ENCODE measurements around the gene HOPX. TPM values are rescaled to one million over a fixed set of nuclear protein-coding genes. Genes with fewer than 3 reads are reported as not detected.

HOPX gene
- total and polyA plus RNA-seq, 2 of the 4 experiments (the other 2 are of a cell fraction): 1.3 to 1.7 TPM

GRCh38 chr4:56677711-56678110 is 3.4 kb downstream of the HOPX start:
- 0 out of 2 replicates have a peak, but pooled peaks cover 3% of the 10 kb centered on the region for H3K9me1 ChIP-seq (ENCODE audit: insufficient read depth, low read length)
- H4K91ac ChIP-seq (ENCODE audit: insufficient read depth, low read depth, low read length): no peak overlapping the region
- no TSS peak for BruUV-seq (replicated peaks)
- no peak for ATAC-seq (ENCODE audit: low read depth)
- intact Hi-C loops (cut with micrococcal nuclease): no loop called here
- H2BK5ac ChIP-seq (ENCODE audit: low read depth, low read length, poor library complexity, severe bottlenecking): no peak overlapping the region
- H4K8ac ChIP-seq (ENCODE audit: low read depth in 2 of 2, low read length in 2 of 2): no peak overlapping the region
- H3K79me1 ChIP-seq (ENCODE audit: low read depth in 1 of 2, low read length in 2 of 2): no peaks in the 10 kb centered on the region
- no peak overlapping the region for H3K4me2 ChIP-seq (ENCODE audit: low read depth, low read length)
- H3K56ac ChIP-seq (ENCODE audit: extremely low read depth, insufficient read depth, low read length): no peak overlapping the region
- H2BK20ac ChIP-seq (ENCODE audit: low read depth, low read length): no peak overlapping the region
- ChIA-PET CTCF (no interaction called here), POLR2A (ENCODE audit: unreplicated experiment) (no interaction called here)
- H3K36me3 ChIP-seq (ENCODE audit: control insufficient read depth, insufficient read depth, low read length): no peaks in the 10 kb centered on the region
- WGBS, 2 experiments (ENCODE audit: extremely low coverage in 2 of 2, insufficient read length in 1 of 2): 80% methylated on average over 1 of the region's 4 CpGs; no CpG with 5 or more reads in 1 of the 2 experiments
- no peak overlapping the region for H2AFZ ChIP-seq (replicated peaks; ENCODE audit: low read length, poor library complexity)
- no peak overlapping the region for H3K4me3 ChIP-seq (ENCODE audit: insufficient read depth, low read depth, low read length)
- H2BK15ac ChIP-seq (ENCODE audit: low read depth, low read length): no peak overlapping the region
- H4K20me1 ChIP-seq (ENCODE audit: insufficient read depth, low read length): no peaks in the 10 kb centered on the region
- H3K14ac ChIP-seq (replicated peaks; ENCODE audit: low read depth, low read length): no peak overlapping the region
- H3K4ac ChIP-seq (ENCODE audit: low read depth, low read length): no peak overlapping the region
- TF ChIP-seq POLR2A (IDR thresholded peaks at IDR 0.05; ENCODE audit: low read depth, low read length) (no peak), CEBPB (IDR thresholded peaks at IDR 0.05; ENCODE audit: low read depth, low read length) (no peak), RFX5 (IDR thresholded peaks at IDR 0.05; ENCODE audit: low read depth, low read length) (no peak), FOS (IDR thresholded peaks at IDR 0.05; ENCODE audit: low read depth, low read length) (no peak), BHLHE40 (IDR thresholded peaks at IDR 0.05; ENCODE audit: low read depth, low read length) (no peak), CHD1 (IDR thresholded peaks at IDR 0.05; ENCODE audit: low read depth, low read length) (no peak), ELK1 (IDR thresholded peaks at IDR 0.05; ENCODE audit: borderline replicate concordance, low read depth, low read length) (no peak), NFE2L2 (IDR thresholded peaks at IDR 0.05; ENCODE audit: low read depth, low read length) (no peak), MAZ (IDR thresholded peaks at IDR 0.05; ENCODE audit: borderline replicate concordance, low read depth, low read length) (no peak), MAFK (IDR thresholded peaks at IDR 0.05; ENCODE audit: low read depth, low read length) (no peak), USF2 (IDR thresholded peaks at IDR 0.05; ENCODE audit: low read depth, low read length) (no peak)
- TF ChIP-seq, protein P1, sequence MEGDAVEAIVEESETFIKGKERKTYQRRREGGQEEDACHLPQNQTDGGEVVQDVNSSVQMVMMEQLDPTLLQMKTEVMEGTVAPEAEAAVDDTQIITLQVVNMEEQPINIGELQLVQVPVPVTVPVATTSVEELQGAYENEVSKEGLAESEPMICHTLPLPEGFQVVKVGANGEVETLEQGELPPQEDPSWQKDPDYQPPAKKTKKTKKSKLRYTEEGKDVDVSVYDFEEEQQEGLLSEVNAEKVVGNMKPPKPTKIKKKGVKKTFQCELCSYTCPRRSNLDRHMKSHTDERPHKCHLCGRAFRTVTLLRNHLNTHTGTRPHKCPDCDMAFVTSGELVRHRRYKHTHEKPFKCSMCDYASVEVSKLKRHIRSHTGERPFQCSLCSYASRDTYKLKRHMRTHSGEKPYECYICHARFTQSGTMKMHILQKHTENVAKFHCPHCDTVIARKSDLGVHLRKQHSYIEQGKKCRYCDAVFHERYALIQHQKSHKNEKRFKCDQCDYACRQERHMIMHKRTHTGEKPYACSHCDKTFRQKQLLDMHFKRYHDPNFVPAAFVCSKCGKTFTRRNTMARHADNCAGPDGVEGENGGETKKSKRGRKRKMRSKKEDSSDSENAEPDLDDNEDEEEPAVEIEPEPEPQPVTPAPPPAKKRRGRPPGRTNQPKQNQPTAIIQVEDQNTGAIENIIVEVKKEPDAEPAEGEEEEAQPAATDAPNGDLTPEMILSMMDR (conservative IDR thresholded peaks at IDR 0.05; ENCODE audit: low read depth, low read length): no peak
- no peaks in the 10 kb centered on the region for H3K4me1 ChIP-seq (ENCODE audit: control insufficient read depth, insufficient read depth, low read length)
- no peak overlapping the region for H3K18ac ChIP-seq (ENCODE audit: low read depth, low read length)
- no peak overlapping the region for H2BK120ac ChIP-seq (ENCODE audit: low read depth, low read length)
- H2AK5ac ChIP-seq (ENCODE audit: low read depth, low read length): no peak overlapping the region
- no peaks in the 10 kb centered on the region for H3K9me3 ChIP-seq (ENCODE audit: control insufficient read depth, insufficient read depth, low read length)
- H3K27me3 ChIP-seq (ENCODE audit: control insufficient read depth, insufficient read depth, low read length): peaks cover 48% of the 10 kb centered on the region
- no peak overlapping the region for H2AK9ac ChIP-seq (replicated peaks; ENCODE audit: low read depth, low read length, poor library complexity)
- H4K5ac ChIP-seq (ENCODE audit: low read depth, low read length): no peak overlapping the region
- no peak overlapping the region for H3K27ac ChIP-seq (ENCODE audit: insufficient read depth, low read length)
- dilution Hi-C loops (cut with HindIII; ENCODE audit: low sequenced_read_pairs, unreplicated experiment): no loop called here
- no peak overlapping the region for H3K23ac ChIP-seq (ENCODE audit: low read depth, low read length)
- H3K9ac ChIP-seq (ENCODE audit: low read depth, low read length): no peak overlapping the region
- in situ Hi-C loops (cut with MboI; ENCODE audit: low sequenced_read_pairs): no loop called here
- DNase-seq: no peak
